ENCODE results near the gene UBALD1. TPM values are rescaled to one million over a fixed set of nuclear protein-coding genes. Genes with fewer than 3 reads are reported as not detected.

UBALD1 gene
- polyA plus RNA-seq, 2 of the 4 experiments (the other 2 are of a cell fraction), result 10.2 to 34.1 TPM

- no peak for ATAC-seq
These were observed 42.3 kb upstream of the UBALD1 start for GRCh38 chr16:4656695-4657686.

GRCh38 chr16:4656221-4656620 is 41.5 kb upstream of the UBALD1 start:
- TF ChIP-seq EHMT2 (IDR thresholded peaks at IDR 0.05; ENCODE audit: low read depth) (no peak), NPAS2 (CRISPR knock-in tag; IDR thresholded peaks at IDR 0.05; ENCODE audit: borderline replicate concordance) (no peak), HDAC2 (IDR thresholded peaks at IDR 0.05) (no peak), BHLHE40 (IDR thresholded peaks at IDR 0.05; ENCODE audit: low read depth, low read length) (no peak), ESRRA (IDR thresholded peaks at IDR 0.05; ENCODE audit: borderline replicate concordance, low read length) (no peak), EHF (CRISPR knock-in tag; IDR thresholded peaks at IDR 0.05) (no peak), RCOR1 (IDR thresholded peaks at IDR 0.05; ENCODE audit: low read depth, low read length) (no peak), ATOH8 (CRISPR knock-in tag; IDR thresholded peaks at IDR 0.05; ENCODE audit: low read depth) (no peak), FOXS1 (CRISPR knock-in tag; IDR thresholded peaks at IDR 0.05) (no peak), MAX (IDR thresholded peaks at IDR 0.05) (no peak), MAFK (IDR thresholded peaks at IDR 0.05; ENCODE audit: partially characterized antibody) (no peak), GATA3 (IDR thresholded peaks at IDR 0.05; ENCODE audit: borderline replicate concordance) (no peak), CEBPB (IDR thresholded peaks at IDR 0.05) (no peak), CTCF (IDR thresholded peaks at IDR 0.05) (no peak), ZFP36 (IDR thresholded peaks at IDR 0.05; ENCODE audit: borderline replicate concordance, partially characterized antibody) (no peak), FOSB (CRISPR knock-in tag; IDR thresholded peaks at IDR 0.05) (no peak), PBX3 (IDR thresholded peaks at IDR 0.05) (no peak), BCL3 (IDR thresholded peaks at IDR 0.05) (no peak), JUNB (IDR thresholded peaks at IDR 0.05) (no peak)
- Histone ChIP-seq H3K27ac (no peak overlapping the region), H3K4me1 (peaks cover 32% of the 10 kb centered on the region), H3K4me2 (no peak overlapping the region), H3K9me3 (no peaks in the 10 kb centered on the region), H3K4me3 (no peak overlapping the region)
- ATAC-seq (no peak), DNase-seq (ENCODE audit: low read depth in 1 of 2, low spot score in 1 of 2) (no peak), FAIRE-seq (no peak)
- ChIA-PET POLR2A (no interaction called here), CTCF (interaction anchor here (1.1 to 1.8 kb wide), 2 partner anchors 25 to 27 kb away, joined by 3 to 4 read pairs; no protein-coding TSS in a partner anchor)
- 93% methylated on average over 12 of the region's 12 CpGs for WGBS (ENCODE audit: missing lambda C conversion rate)

More at GRCh38 chr16:4656695-4657686, 42.3 kb upstream of the UBALD1 start:
- TF ChIP-seq ZC3H11A (IDR thresholded peaks at IDR 0.05) (peak; percentile 95), NFE2L2 (conservative IDR thresholded peaks at IDR 0.05; ENCODE audit: low read length) (no peak)
- ChIA-PET CTCF (interaction anchor here (0.6 to 1.8 kb wide), 3 partner anchors 24 to 387 kb away, joined by 3 to 4 read pairs (median 3); no protein-coding TSS in a partner anchor), POLR2A (no interaction called here)
- 95% methylated on average over 25 of the region's 25 CpGs for WGBS (ENCODE audit: missing lambda C conversion rate)
- Histone ChIP-seq H3K27ac (no peak overlapping the region), H3K9me3 (no peaks in the 10 kb centered on the region), H3K4me1 (peaks cover 32% of the 10 kb centered on the region), H3K4me2 (no peak overlapping the region), H3K4me3 (no peak overlapping the region)
- DNase-seq (ENCODE audit: low read depth in 1 of 2, low spot score in 1 of 2) (no peak), FAIRE-seq (no peak)
